Measurements from ENCODE around the gene RPL9. TPM values are rescaled to one million over a fixed set of nuclear protein-coding genes. Genes with fewer than 3 reads are reported as not detected.

Gene RPL9
- total and polyA plus RNA-seq, 2 of the 13 experiments (the other 11 are each of a cell fraction or from before 2014, with no cell fraction given) = 993 to 2,148 TPM

- TF ChIP-seq ZNF407 (CRISPR knock-in tag; IDR thresholded peaks at IDR 0.05; ENCODE audit: not compliant biosample characterization) (no peak), ONECUT2 (CRISPR knock-in tag; IDR thresholded peaks at IDR 0.05) (no peak), MIXL1 (CRISPR knock-in tag; IDR thresholded peaks at IDR 0.05) (peak; percentile 43; the same call in 1 of the 2 replicates), ZNF703 (CRISPR knock-in tag; IDR thresholded peaks at IDR 0.05; ENCODE audit: borderline replicate concordance) (no peak), CENPBD1 (CRISPR knock-in tag; IDR thresholded peaks at IDR 0.05; ENCODE audit: borderline replicate concordance, low read depth) (no peak), HNF4A (CRISPR knock-in tag; IDR thresholded peaks at IDR 0.05) (peak; percentile 94), NFE2L2 (IDR thresholded peaks at IDR 0.05; ENCODE audit: low read length) (no peak), ZNF567 (CRISPR knock-in tag; IDR thresholded peaks at IDR 0.05; ENCODE audit: borderline replicate concordance) (no peak), ZNF496 (CRISPR knock-in tag; IDR thresholded peaks at IDR 0.05; ENCODE audit: insufficient replicate concordance) (no peak)
Observed at GRCh38 chr4:39470402-39470801, 11.7 kb upstream of the RPL9 start (continued).

Data from HepG2 (cell line).